GM19395 (cell line): ENCODE measurements around the gene FGD4.
"Not testable (repeated sequence)": the region's sequence is repeated elsewhere in the genome, so short reads cannot be mapped to it uniquely, and the experiment has no call there.

Source experiments
- ATAC-seq: cut with Tn5 transposase; IDR thresholded peaks from one replicate; pipeline ENCODE4 v1.9.1; 2021; ENCODE audit warnings: mild to moderate bottlenecking, moderate library complexity; ENCODE audit not compliant: unreplicated experiment

Gene FGD4

DNA sequence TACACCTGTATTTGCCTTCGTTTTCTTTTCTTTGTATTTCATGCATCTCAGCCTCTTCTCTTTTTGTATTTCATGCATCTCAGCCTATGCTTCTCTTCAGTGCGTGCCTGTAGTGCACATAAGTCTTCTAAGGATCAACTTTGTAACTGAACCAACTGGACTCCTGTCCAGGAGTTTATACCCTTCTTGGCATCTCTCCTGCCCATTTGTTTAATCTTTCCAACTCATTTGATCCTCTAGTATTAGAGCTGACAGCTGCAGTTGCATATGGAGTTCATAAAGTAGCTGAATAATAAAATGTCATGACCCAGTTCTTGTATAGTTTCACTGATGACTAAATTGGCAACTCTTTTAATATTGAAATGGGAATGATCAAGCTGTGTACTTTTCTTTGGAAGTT, 89.7 kb downstream of the FGD4 start:
- no peak for ATAC-seq

- ATAC-seq: no peak
Measured at GRCh38 chr12:32490801-32491200, 91.4 kb downstream of the FGD4 start.

- no peak for ATAC-seq
Measured at GRCh38 chr12:32493282-32493681, 93.9 kb downstream of the FGD4 start.

DNA sequence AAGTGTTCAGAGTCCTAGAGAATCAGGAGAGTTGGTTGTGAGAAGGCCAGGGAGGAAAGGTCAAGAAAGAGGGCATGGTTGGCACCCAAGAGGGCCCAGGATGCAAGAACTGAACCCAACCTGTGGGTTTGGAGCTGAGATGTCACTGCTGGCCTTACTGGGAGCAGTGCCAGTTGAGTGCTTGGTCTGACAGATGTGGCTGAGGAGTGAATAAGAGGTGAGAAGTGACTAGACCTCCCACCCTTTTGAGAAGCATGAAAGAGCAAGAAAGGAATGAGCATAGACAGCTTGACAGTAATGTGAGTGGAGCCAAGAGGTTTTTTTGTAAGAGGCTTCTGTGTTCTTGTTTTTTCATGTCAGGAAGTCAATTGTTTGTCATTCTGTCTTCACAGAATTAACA, 95.3 kb downstream of the FGD4 start:
- ATAC-seq: no peak

DNA sequence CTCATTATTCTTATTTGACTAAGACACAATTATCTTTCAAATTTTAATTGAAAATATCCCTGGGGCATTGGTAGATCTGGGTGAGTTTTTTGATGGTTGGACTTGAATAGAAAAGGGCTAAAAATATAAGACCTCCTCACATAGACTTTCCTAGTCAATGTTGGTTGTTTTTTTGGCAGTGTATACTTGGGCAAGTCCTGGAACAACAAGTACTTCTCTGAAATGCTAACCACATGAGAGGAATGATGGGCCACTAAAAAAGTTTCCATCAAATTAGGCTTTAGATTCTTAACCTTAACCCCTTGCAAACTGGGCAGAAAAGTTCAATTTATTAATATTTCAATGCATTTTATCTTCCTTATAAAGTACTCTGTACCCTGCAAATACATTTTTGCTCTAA, 97.6 kb downstream of the FGD4 start:
- no peak for ATAC-seq

DNA sequence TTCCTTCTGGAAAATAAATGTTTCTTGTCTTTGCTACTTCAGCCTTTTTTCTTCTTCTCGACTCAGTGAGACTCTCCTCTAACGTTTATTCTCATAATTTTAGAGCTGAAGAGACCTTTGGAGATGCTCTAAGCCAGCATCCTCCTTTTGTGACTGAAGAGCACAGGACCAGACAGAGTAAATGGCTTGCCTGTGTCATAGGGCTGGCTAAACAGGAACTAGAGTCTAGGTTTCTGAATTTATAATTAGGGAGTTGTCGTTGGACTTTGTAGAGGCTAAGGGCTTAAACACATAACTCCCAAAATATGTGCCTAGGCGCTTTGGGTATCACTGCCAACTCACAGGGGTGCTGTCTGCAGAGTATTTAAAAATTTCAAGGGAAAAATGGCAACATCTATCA, 98.5 kb downstream of the FGD4 start:
- no peak for ATAC-seq

DNA sequence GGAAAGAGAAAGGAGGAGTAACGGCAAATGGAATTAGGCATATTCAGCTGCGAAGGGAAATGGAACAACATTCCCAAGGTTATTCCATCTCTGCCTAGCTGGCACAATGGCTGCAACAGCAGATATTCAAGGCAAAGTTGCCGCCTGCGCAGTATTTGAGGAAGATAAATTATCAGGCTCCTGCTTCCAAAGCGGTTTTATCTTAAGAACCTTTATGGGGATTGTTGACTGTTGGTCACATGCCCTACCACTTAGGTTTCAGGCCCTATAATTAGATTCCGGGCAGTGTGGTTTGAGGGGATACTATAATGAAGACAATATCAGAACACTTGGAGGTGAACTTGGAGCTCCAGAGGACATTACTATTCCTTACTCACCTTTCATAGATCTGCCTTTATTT, 99.7 kb downstream of the FGD4 start:
- no peak for ATAC-seq

DNA sequence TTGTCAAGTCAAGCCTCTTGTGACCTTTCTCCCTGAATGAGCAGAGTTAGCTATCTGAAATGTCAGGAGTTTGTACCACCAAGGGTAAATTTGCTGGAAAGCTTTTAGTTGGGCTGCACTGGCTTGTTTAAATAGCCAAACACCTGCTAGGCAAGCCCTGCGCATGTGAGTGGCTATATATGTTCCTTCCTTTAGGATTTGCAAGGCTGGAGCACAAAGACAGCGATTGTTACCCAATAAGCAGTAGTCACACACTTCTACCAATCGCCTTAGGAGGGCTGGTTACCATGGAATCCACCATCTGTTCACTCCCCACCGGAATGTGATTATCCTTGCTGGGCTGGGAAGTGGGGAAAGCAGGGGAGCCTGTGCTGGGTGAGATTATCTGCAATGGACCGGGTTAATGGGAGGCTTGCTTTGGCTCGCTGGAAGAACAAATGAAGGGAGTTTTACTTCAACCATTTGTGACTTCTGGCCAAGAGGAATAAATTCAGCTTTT, 102.5 kb downstream of the FGD4 start:
- no peak for ATAC-seq

GRCh38 chr12:32502693-32503502, 103.5 kb downstream of the FGD4 start:
- no peak for ATAC-seq

- no peak for ATAC-seq
Measured at GRCh38 chr12:32503730-32504129, 104.4 kb downstream of the FGD4 start.

DNA sequence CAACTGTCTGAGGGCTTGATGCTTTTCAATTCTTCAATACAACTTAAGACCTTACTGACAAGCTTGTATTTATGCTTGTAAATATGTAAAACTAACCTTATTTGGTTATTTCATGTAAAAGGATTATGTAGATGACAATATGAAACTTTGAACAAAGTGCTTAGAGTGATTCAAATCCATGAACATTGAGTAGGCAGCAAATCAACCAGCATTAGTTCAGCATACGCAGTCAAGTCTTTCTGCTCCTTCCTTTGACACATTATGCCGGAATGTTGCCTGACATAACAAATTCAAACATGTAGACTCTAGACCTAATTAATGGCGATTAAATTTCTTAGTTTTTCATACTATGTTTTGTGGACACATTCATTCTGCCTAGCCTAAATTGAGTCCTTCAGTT, 105.2 kb downstream of the FGD4 start:
- no peak for ATAC-seq

- no peak for ATAC-seq
Measured at GRCh38 chr12:32505067-32505945, 105.9 kb downstream of the FGD4 start.

DNA sequence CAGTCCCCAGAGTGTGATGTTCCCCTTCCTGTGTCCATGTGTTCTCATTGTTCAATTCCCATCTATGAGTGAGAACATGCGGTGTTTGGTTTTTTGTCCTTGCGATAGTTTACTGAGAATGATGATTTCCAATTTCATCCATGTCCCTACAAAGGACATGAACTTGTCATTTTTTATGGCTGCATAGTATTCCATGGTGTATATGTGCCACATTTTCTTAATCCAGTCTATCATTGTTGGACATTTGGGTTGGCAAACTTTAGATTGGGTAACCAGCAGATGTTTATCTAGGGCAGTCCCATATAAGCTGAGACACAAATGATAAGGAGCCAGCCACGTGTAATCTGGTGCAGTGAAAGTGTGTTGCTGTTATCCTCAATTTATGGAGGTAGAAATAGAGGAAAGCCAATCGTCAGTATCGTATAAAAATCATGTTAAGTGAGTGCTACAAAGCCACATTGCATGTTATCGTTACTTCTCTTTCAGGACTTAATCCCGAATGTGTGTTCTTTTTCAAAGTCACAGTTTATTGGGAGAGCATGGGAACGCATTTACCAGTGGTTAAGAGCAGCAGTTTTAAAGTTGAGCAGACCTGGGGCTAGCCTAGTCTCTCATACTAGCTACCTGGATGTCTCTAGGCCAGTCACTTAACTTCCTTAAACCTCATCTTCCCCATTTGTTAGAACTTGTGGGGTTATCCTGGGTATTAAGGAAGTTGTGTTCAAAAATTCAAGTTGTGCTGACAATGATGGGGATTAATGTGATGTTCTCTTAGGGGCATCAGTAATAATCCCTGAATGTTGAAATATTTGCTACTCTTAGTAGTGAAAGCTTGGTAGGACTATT, 108.0 kb downstream of the FGD4 start:
- not testable (repeated sequence) for ATAC-seq

- ATAC-seq: no peak
Measured at GRCh38 chr12:32507942-32508320, 108.6 kb downstream of the FGD4 start.

DNA sequence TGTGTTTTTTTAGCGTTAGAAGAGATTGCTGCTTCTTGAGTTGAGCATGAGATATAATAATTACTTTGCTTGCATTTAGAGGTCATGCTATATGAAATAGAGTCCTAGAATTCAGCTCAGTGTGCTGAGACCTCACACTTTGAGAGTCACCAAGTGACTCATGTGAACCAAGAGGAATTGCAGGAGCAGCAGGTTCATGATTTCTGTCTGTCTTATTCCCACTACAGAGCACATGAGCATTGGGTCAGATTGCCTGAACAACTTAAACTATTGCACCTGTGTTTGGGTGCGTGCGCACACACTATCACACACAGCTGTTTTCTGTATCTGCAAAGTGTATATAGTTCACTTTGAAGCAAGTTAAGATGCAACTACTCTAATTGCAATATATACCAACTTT, 109.3 kb downstream of the FGD4 start:
- no peak for ATAC-seq

DNA sequence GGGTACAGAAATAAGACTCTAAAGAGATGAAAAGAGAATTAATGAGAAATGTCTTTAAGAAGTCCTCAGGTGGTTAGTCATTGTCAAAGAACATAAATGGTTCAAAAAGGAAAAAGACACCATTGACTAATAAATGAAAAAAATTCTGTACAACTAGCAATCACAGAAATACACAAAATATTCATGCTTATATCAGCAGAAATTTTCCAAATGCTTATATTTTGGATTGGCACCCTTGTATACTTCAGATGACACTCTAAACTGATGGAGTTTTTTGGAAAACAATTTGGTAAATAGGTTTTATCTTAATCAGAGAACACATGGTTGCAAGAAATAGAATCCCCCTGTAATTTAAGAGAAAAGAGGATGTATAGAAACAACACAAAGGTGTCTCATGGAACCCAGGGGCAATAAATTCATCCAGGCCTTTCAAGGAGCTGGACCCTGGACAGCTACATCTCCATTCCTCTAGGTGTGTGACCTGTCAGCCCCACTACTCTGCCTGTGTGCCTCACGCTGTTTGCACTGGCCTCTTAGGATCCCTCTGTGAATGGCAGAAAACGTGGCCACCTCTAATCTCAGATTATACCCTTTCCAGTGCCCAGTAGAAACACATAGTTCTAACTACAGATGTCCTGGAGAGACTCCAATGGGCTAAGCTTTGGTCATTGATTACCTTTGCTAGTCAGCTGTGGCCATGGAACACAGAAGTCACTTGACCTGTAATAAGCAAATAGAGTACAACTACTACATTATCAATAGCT, 110.2 kb downstream of the FGD4 start:
- ATAC-seq: no peak

DNA sequence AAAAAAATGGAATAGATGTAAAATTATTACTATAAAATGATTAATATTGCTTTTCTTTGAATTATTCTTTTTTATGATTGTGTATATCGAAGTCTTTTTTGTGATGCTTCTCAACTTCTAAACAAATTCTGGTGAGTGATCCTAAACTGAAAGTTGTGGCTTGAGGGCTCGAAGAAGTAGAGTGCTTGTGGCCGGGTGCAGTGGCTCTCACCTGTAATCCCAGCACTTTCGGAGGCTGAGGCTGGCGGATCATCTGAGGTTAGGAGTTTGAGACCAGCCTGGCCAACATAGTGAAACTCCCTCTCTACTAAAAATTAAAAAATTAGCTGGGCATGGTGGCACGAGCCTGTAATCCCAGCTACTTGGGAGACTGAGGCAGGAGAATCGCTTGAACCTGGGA, 112.6 kb downstream of the FGD4 start:
- ATAC-seq: not testable (repeated sequence)

DNA sequence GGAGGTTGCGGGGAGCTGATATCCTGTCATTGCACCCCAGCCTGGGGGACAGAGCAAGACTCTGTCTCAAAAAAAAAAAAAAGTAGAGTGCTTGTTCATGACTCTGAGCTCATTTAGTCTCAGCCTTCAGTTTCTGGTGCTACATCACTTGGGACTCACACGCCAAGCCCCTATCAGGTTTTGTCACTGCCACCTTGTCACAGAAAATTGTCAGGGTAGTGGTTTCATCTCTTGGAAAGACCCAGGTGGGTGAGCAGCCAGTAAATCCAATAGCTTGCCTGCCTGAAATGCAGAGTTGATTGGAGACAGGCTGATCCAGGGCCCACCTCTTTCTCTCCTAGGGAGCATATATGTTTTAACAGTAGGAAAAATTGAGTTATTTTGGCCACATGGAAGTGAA, 113.0 kb downstream of the FGD4 start:
- no peak for ATAC-seq

- ATAC-seq: no peak
Measured at GRCh38 chr12:32512910-32513309, 113.6 kb downstream of the FGD4 start.

DNA sequence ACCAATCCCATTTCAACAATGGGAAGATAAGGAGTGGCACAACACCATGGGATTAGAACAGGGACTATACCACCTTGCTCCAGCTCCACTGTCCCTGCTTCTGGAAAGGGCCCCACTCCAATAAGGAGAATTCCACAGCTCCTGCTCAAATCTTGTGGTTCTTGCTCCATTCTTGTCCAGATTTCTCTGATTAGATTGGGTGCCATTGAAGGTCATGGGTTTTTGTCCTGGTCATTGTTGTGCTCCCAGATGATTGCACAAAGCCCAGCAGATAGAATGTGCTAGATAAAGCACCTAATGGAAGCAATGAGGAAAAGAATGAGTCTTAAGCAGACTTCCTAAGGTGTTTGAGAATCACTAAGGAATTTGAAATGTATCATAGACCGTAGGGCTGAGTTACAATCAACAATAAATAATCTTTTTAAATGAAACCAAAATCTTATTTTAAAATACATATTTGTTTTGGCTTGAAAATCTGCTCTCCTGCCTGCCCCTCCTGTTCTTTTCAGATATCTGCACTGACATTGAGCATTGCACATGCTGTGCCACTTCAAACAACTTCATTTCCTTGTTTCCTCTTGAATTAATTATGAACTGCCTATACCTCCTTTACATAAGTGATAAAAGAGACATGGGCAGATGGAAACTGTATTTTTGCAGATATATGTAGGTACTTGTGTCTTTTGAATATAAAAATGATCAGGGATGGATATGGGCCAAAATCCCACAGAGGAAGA, 115.9 kb downstream of the FGD4 start:
- no peak for ATAC-seq
